GM12891 (cell line): ENCODE data around the gene MSGN1.

Source experiments
- POLR2A ChIP-seq: IDR thresholded peaks from 2 replicates; pipeline ENCODE4 v1.6.1; 2011; ENCODE audit warnings: low read depth, low read length, control low read depth
- POLR2AphosphoS5 ChIP-seq: IDR thresholded peaks from 2 replicates; pipeline ENCODE4 v1.6.1; 2011; ENCODE audit warnings: low read depth, low read length, control low read depth
- SPI1 ChIP-seq: IDR thresholded peaks from 2 replicates; pipeline ENCODE4 v1.6.1; 2011; ENCODE audit warnings: low read depth, low read length, control low read depth
- TAF1 ChIP-seq: IDR thresholded peaks from 2 replicates; pipeline ENCODE4 v1.6.1; 2011; ENCODE audit warnings: low read depth, low read length, control low read depth

GRCh38 chr2:17846676-17847075 lies 30.4 kb downstream of the MSGN1 start:
- no peak for TF ChIP-seq POLR2A
- TF ChIP-seq POLR2AphosphoS5, result no peak
- TF ChIP-seq SPI1, result no peak
- TF ChIP-seq TAF1, result no peak
